OCI-LY3 (cell line): ENCODE measurements around the gene E2F6.

Experiments
- CTCF ChIP-seq: fragments of 200-600, 300-600 bp; sonication (generic); IDR thresholded peaks from 2 replicates; pipeline ENCODE4 v1.5.1; 2014; ENCODE audit warnings: antibody characterized with exemption, low read length, low read depth
- EZH2phosphoT487 ChIP-seq: fragments of 200-600 bp; shearing (Covaris generic); IDR thresholded peaks from 2 replicates; pipeline ENCODE4 v1.6.1; 2018; ENCODE audit warnings: antibody characterized with exemption, mixed run types, low read depth

- TF ChIP-seq EZH2phosphoT487 (no peak), CTCF (no peak)
Observed at GRCh38 chr2:11414372-11415124, 51.4 kb downstream of the E2F6 start.
